NAMALWA (cell line): ENCODE data around the gene EFCAB9.
A peak's percentile ranks its signal among the peaks of the same experiment; 100 is the strongest.

Source experiments
- DNase-seq: peaks from one replicate; pipeline ENCODE4 v3.0.0-alpha.2; 2015; ENCODE audit warnings: low spot score

The EFCAB9 gene

DNA sequence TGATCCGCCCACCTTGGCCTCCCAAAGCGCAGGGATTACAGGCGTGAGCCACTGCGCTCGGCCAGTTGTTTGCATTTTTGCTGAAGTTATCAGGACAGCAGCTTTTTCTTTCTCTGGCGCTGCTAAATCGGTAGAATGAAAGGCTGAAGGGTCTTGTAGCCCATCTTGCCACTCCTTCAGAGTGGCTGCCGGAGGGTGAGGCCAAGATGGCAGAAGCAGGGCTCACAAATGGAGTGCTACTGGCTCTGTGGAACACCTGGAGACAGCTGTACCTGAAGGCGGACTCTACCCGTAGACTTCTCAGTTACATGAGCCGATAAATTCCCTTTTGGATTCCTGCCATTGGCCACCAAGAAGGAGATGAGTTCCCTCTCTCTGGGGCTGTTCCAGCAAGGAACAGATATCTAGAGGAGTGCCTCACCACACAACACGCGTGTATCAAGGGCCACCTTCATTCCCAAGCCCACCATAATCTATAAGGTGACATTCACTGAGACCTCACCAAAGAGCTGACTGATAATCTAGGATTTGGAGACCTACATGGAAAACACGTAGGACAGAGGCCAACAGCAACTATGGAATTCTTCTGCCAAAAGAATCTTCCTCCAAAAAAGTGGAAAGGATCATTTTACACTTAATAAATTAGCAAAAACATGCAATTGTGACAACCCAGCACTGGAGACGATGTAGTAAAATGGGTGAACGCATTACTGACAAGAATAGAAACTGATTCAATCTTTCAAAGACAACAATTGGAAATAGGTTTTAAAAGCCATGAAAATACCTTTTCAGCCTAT, 27.7 kb upstream of the EFCAB9 start:
- DNase-seq, result no peak

DNA sequence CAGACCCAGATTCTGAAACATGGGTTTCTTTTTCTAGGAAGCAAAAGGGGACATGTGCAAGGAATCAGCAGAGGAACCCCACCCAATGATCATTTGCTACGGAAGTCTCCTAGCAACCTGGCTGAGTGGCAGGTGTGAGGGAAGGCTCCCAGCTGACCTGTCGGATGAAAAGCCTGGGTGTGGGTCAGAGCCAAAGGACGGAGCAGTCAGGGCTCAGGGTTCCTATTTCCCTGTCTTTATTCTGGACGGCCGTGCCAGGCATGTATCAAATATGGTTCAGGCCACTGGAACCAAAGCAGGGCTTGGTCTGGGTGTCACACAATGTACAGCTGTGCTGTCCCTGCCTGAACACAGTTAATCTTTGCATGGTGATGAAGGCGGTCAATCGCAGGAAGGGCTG, 26.1 kb upstream of the EFCAB9 start:
- no peak for DNase-seq

GRCh38 chr5:172168311-172168710, 25.7 kb upstream of the EFCAB9 start:
- no peak for DNase-seq

GRCh38 chr5:172169216-172169615, 24.8 kb upstream of the EFCAB9 start:
- DNase-seq, result no peak

- DNase-seq, result no peak
Measured at GRCh38 chr5:172170251-172170701, 23.7 kb upstream of the EFCAB9 start.

DNA sequence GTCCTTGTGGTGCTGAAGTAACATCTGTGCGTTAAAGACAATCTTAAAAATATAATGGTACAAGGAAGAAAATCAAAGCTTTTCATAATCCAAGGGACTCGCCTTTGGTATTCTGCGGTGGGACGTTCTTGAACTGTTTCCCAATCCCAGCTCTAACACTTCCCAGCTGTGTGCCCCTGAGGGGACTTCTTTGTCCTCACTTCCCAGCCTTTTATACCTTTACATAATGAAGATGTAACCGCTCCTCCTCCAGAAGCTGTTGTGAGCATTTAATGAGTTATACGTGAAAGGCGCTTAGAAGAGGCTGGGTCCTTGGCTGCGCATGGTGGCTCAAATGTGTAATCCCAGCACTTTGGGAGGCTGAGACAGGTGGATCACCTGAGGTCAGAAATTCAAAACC, 22.9 kb upstream of the EFCAB9 start:
- DNase-seq, result no peak

- no peak for DNase-seq
Measured at GRCh38 chr5:172172912-172173563, 20.9 kb upstream of the EFCAB9 start.

GRCh38 chr5:172173564-172174153, 20.3 kb upstream of the EFCAB9 start:
- DNase-seq, result no peak

DNA sequence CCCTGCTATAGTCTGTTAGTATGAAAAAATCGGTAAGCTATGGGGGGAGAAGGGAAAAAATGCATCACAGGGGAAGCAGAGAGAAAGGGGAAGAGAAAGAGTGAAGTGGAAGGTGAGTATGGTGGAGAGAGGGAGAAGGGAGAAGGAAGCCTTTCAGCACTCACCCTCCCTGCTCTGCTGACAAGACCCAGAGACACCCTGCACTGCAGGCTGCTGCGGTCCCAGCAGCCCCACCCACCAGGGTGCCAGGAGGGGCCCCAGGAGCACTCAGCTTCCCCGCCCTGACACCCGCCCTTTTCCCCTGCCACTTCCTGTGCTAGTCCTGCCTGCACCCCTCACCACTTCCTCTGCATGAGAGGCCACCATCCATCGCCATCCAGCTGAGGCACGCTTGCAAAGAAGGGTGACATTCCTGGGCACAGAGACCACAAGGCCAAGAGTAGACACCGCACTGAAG, 18.7 kb upstream of the EFCAB9 start:
- DNase-seq, result peak; percentile 58

DNA sequence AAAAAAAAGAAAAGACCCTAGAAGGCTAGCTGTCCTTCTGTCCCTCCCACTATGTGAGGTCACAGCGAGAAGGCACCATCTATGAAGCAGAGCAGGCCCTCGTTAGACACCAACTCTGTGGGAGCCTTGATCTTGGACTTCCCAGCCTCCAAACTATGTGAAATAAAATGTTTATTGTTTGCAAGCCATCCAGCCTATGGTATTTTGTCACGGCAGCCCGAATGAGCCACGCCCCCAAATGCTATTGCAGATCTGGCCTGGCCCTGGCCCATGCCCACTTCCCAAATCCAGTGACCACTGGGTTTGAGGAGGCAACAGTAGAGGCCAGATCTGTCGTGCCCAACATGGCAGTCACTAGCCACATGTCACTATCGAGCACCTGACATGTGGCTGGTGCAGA, 16.8 kb upstream of the EFCAB9 start:
- DNase-seq, result no peak

DNA sequence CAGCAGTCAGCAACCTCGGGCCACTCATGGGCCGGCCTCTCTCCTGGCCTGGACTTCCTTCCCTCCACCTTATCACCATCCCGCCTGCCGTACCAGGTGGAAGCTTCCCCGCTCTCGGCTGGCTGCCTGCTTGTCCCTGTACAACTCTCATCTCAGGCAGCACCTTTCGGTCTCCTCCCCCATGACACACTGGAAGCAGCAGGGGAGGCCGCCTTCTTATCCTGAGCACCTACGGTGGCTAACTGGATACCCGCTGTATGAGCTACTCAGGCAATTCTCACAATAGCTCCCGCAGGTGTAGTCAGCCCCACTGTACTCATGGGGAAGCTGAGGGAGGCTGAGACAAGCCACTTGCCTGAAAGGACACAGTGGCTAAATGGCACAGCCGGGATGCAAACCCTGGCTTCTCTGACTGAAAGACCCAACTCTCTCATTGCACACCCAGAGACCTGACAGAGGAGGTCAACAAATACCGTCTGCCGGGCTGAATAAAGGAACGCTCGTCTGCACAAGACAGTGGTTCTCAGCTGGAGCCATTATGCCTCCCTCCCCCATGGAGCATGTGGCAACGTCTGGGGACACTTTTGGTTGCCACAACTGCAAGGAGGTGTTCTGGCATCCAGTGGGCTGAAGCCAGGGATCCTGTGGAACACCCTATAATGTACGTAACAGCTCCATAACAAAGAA, 15.5 kb upstream of the EFCAB9 start:
- no peak for DNase-seq

DNA sequence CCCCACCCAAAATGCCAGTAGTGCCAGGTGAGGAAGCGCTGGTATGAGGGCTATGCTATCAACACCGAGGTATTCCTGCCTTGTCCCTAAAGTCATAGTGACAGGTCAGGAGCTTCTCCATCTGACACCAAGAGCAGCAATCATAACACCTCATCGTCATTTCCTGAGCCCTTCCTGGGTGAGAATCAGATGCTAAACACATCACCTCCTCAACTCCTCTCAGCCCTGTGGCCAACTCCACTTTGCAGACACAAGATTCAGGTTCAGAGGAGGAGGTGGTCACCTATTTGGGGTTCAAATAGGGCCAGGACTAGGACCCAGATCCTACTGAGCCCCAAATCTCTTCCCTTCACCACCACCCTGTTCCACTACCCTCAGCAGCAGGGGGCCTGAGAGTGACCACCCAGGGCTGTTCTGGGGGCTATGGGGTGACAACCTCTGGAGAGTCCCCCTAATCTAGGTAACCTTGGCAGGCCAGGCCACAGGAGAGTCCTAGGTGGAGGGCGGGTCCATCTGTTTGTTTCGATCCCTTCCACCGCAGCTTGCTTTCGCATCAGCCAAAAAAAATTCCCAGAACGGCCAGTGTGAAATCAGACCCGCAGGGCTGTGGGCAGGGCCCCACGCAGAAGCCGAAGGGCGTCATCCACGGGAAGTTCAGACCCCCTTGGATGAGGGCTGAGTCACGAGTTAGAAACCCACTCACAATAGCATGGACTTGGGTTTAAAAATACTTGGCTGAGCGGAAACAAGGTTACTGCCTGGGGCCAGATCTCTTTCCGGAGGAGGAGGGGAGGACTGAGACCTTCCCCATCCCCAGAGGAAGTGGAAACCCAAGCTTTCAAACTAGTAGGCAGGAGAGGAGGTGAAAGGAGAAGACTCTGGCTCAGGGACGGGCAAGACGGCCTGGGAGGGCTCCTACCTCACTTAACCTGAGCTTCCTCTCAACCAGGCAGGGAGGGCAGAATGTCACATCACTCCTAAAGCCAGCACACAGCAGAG, 14.7 kb upstream of the EFCAB9 start:
- DNase-seq, result no peak

GRCh38 chr5:172180936-172181335, 13.0 kb upstream of the EFCAB9 start:
- DNase-seq, result no peak

DNA sequence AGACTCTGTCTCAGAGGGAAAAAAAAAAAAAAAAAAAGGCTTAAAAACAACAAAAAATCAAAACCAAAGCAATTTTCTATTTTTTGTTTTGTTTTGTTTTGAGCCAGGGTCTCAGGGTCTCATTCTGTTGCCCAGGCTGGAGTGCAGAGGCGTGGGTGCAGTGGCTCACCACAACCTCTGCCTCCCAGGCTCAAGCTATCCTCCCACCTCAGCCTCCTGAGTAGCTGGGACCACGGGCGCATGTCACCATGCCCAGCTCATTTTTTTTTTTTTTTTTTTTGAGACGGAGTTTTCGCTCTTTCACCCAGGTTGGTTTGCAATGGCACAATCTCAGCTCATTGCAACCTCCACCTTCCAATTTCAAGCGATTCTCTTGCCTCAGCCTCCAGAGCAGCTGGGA, 11.7 kb upstream of the EFCAB9 start:
- no peak for DNase-seq

GRCh38 chr5:172183881-172184280, 10.1 kb upstream of the EFCAB9 start:
- DNase-seq, result no peak

- no peak for DNase-seq
Measured at GRCh38 chr5:172185096-172185461, 8.9 kb upstream of the EFCAB9 start.

- DNase-seq, result no peak
Measured at GRCh38 chr5:172186114-172186695, 7.8 kb upstream of the EFCAB9 start.

DNA sequence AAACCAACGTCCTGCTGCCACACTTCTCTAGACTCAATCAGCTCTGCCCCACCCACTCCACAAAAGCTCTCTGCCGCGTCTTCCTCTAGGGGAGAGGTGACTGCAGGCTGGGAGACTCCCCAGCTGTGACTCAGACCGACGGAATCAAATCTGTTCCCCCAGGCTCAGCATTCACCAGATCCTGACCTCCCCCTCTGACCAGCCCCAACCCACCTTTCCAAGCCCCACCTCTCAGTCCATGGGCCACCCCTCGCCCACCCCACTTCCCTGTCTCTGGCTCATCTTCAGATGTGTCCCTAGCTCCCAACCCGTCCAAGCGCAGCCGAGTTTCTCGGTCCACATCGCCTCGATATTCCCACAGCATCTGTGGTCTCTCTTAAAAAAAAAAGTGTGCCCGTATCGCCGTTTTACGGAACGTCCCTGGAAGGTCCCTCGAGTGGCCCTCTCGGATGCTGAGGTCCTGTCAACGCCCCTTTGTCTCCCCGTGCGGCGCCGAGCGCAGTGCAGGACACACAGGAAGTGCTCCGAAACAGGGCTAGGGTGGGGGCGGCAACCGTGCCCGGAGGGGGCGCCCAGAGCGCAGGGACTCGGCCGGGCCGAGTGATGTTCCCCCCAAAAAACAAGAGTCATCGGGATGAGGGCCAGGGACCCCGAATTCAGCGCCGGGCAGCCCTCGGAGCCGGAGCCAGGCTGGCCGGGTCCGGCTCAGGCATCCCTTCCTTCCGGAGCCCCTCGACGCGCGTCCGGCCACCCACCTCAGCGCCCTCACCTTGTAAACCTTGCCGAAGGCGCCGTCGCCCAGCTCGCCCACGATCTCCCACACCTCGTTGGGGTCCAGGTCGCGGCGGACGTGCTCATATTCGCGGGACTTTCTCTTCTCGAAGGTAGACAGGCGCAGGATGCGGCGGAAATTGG, 6.6 kb upstream of the EFCAB9 start:
- peak; percentile 68 for DNase-seq

DNA sequence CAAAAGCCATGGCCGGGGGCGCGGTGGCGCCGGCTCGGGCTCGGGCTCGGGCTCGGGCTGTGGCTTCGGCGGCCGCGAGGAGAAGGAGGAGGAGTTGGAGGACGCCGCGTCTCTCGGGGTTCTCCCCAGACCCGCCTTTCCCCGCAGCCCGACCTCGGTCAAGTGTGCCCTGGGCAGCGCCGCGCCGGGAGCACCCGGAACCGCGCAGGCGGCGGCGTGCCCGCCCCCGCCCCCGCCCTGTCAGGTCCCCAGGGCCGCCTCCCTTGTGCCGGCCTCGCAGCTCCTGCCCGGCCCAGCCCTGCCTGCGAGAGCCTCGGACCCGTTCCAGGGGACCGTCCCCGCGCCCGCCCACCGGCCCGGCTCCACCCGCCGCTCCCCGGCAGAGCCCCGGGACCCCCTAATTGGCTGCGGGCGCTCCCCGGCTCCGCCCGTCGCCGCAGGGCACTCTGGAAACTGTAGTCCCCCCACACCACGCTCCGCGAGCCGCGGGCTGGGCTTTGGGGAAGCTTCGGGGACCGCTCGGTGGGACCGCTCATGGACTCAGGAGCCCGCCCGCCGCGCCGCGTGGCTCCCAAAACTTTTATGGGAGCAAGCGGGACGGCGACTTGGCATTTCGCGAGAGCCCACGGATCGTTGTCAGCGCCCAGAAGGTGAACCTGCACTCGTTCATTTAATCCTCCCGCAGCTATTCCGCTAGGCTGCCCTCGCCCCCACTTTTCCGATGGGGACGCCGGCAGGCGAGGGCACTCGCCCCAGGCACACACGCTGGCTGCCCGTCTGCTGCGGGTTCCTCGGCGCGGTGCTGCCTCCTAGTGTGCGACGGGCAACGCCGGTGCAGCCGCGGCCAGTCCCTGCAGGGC, 5.7 kb upstream of the EFCAB9 start, which contains the start of gene STK10:
Gene STK10, minus strand, starts transcription at position 192 of the 860 bp plus-strand sequence. Its CDS starts 182 bp downstream, at position 10.
- peak; percentile 93 for DNase-seq
